CD4-positive, alpha-beta T cell (primary cell): Measurements from ENCODE around the gene INTS4. TPM values are rescaled to one million over a fixed set of nuclear protein-coding genes. Genes with fewer than 3 reads are reported as not detected.
"Not testable (repeated sequence)": the region's sequence is repeated elsewhere in the genome, so short reads cannot be mapped to it uniquely, and the experiment has no call there.

Experiments
- ATAC-seq: fragments of 200-7000 bp; cut with Tn5 transposase; one replicate; pipeline ENCODE4 v1.10.0; 2022; ENCODE audit warnings: mild to moderate bottlenecking; ENCODE audit not compliant: poor library complexity
- CTCF ChIA-PET: fragments of 350-600 bp; sonication (Branson Sonifier 250); formaldehyde crosslinking; loops from one replicate; lab custom pipeline; 2021; ENCODE audit warnings: antibody characterized with exemption, inconsistent platforms; lab: Charles Lee
- POLR2A ChIA-PET: fragments of 350-600 bp; sonication (Branson Sonifier 250); formaldehyde crosslinking; loops from one replicate; lab custom pipeline; 2021; ENCODE audit warnings: antibody characterized with exemption, inconsistent platforms; lab: Charles Lee
- DNase-seq, 14 experiments: peaks; one replicate each; pipeline ENCODE4 v3.0.0-alpha.2; 2013 to 2020; ENCODE audit warnings: mixed read lengths in 2 of 14
- H3K27ac ChIP-seq, 2 donors: one replicate each; pipeline versions ENCODE4 v1.5.1 to v1.7.0; 2013; ENCODE audit warnings: low read length in 2 of 2, low read depth in 1 of 2, mild to moderate bottlenecking in 1 of 2
- H3K27me3 ChIP-seq, 2 experiments: 1 replicate in 1 of 2; 2 replicates in 1 of 2; pipeline versions ENCODE4 v1.6.1 to v1.7.0; 2013; ENCODE audit warnings: low read length in 2 of 2, control low read depth in 1 of 2, mild to moderate bottlenecking in 1 of 2, moderate library complexity in 1 of 2; ENCODE audit not compliant: insufficient read depth in 2 of 2, control insufficient read depth in 1 of 2
- H3K36me3 ChIP-seq: one replicate; pipeline ENCODE4 v1.6.1; 2013; ENCODE audit warnings: low read length, control low read depth; ENCODE audit not compliant: insufficient read depth
- H3K4me1 ChIP-seq: one replicate; pipeline ENCODE4 v1.6.1; 2013; ENCODE audit warnings: low read length, control low read depth; ENCODE audit not compliant: insufficient read depth
- H3K4me3 ChIP-seq: one replicate; pipeline ENCODE4 v1.5.1; 2013; ENCODE audit warnings: mild to moderate bottlenecking, low read length, moderate library complexity
- H3K9me3 ChIP-seq, 2 experiments: 1 replicate in 1 of 2; 2 replicates in 1 of 2; pipeline versions ENCODE4 v1.6.1 to v1.7.0; 2013; ENCODE audit warnings: low read length in 2 of 2, mild to moderate bottlenecking in 2 of 2, control low read depth in 1 of 2, moderate library complexity in 1 of 2; ENCODE audit not compliant: control insufficient read depth in 1 of 2, insufficient read depth in 1 of 2
- H3K27ac Mint-ChIP-seq: one replicate; pipeline ENCODE4 v1.8.0; 2020; ENCODE audit warnings: mixed read lengths
- H3K27me3 Mint-ChIP-seq: one replicate; pipeline ENCODE4 v1.8.0; 2021; ENCODE audit warnings: mixed read lengths
- H3K36me3 Mint-ChIP-seq: one replicate; pipeline ENCODE4 v1.8.0; 2021; ENCODE audit warnings: low read depth, mixed read lengths
- H3K4me1 Mint-ChIP-seq: one replicate; pipeline ENCODE4 v1.8.0; 2021; ENCODE audit warnings: low read depth, mixed read lengths
- H3K4me3 Mint-ChIP-seq: one replicate; pipeline ENCODE4 v1.8.0; 2020; ENCODE audit warnings: mild to moderate bottlenecking, mixed read lengths
- H3K9me3 Mint-ChIP-seq: one replicate; pipeline ENCODE4 v1.8.0; 2020; ENCODE audit warnings: mixed read lengths
- CTCF ChIP-seq: fragments of 200-600 bp; IDR thresholded peaks from one replicate; pipeline ENCODE4 v1.8.0; 2022; ENCODE audit warnings: antibody characterized with exemption, mild to moderate bottlenecking
- intact Hi-C, 2 experiments: fragments of 100-400 bp; cut with DNase I in 1 of 2; cut with micrococcal nuclease in 1 of 2; formaldehyde crosslinking; loops; one replicate each; pipeline versions ENCODE4 v1.15.1 to v1.9.0; 2023 to 2025; cut with DNase I, micrococcal nuclease
- polyA plus RNA-seq, 2 donors: library from polyadenylated mRNA; unstranded; fragments of 120-200 nt; gene quantifications; one replicate each; pipeline ENCODE4 v1.2.1, GENCODE V29; 2013
- total RNA-seq, 174 experiments: library from RNA in 2 of 174; stranded (reverse) in 2 of 174; gene quantifications; one replicate each; pipeline ENCODE4 v1.2.3 and lab custom pipeline; 2021 to 2026

INTS4 gene
- total RNA-seq (10 to 100 TPM; 46.5 to 49.2 TPM), total RNA-seq (lab: John Stamatoyannopoulos, UW) (32.5 to 102 (median 60.4) reads per million in 172 experiments)
- polyA plus RNA-seq (2013, experiment 1 of 2): 41.1 TPM
- polyA plus RNA-seq (2013, experiment 2 of 2): 40.8 TPM

GRCh38 chr11:77994434-77995362 lies at the start of gene INTS4:
Gene INTS4, minus strand, starts transcription at chr11:77994668. Its CDS starts 25 bp downstream, at chr11:77994643.
- ChIA-PET CTCF (interaction anchor here (0.9 to 1.4 kb wide), 9 partner anchors 20 to 570 kb away, joined by 3 to 6 read pairs (median 4); partner anchors contain the start of genes ALG8, GAB2 and NDUFC2), POLR2A (interaction anchor here (0.5 to 2.7 kb wide), 19 partner anchors 10 to 1551 kb away, joined by 3 to 61 read pairs (median 4); partner anchors contain the start of genes AAMDC, ALG8, GAB2 and KCTD21)
- ATAC-seq: peak; percentile 96
- H3K4me1 ChIP-seq: peaks cover 22% of the 10 kb centered on the region
- no peaks in the 10 kb centered on the region for H3K9me3 ChIP-seq
- H3K9me3 Mint-ChIP-seq: no peaks in the 10 kb centered on the region
- peaks cover 15% of the 10 kb centered on the region for H3K36me3 ChIP-seq
- H3K27me3 ChIP-seq: no peaks in the 10 kb centered on the region
- intact Hi-C loops: loop anchor here (1.0 to 10.0 kb wide), 11 partner anchors 17 to 1610 kb away; partner anchors contain the start of genes AAMDC (in 2 of the 2), KCTD21 (in 2 of the 2), USP35 (in 2 of the 2) and ALG8 (in 1 of the 2)
- peak; percentile 95 to 100 (median 97) for DNase-seq
- TF ChIP-seq CTCF: no peak
- peak within 1 kb of the TSS; percentile 83 for H3K4me3 ChIP-seq
- no peaks in the 10 kb centered on the region for H3K27me3 Mint-ChIP-seq
- peak within 1 kb of the TSS; percentile 96 for H3K4me3 Mint-ChIP-seq
- peak within 1 kb of the TSS; percentile 77 to 85 for H3K27ac ChIP-seq
- peaks cover 39% of the 10 kb centered on the region for H3K4me1 Mint-ChIP-seq
- peak within 1 kb of the TSS; percentile 95 for H3K27ac Mint-ChIP-seq
- H3K36me3 Mint-ChIP-seq: peaks cover 20% of the 10 kb centered on the region

GRCh38 chr11:78041843-78042440 lies 47.5 kb upstream of the INTS4 start:
- Histone ChIP-seq H3K4me3 (no peak overlapping the region), H3K36me3 (no peaks in the 10 kb centered on the region), H3K4me1 (peaks cover 16% of the 10 kb centered on the region), H3K9me3 (no peaks in the 10 kb centered on the region), H3K27me3 (no peaks in the 10 kb centered on the region), H3K27ac (no peak overlapping the region)
- no peak overlapping the region for H3K27ac Mint-ChIP-seq
- ChIA-PET POLR2A (no interaction called here), CTCF (no interaction called here)
- intact Hi-C loops: no loop called here
- H3K27me3 Mint-ChIP-seq: no peaks in the 10 kb centered on the region
- DNase-seq: no peak
- H3K4me1 Mint-ChIP-seq: peaks cover 21% of the 10 kb centered on the region
- no peak for TF ChIP-seq CTCF
- no peaks in the 10 kb centered on the region for H3K9me3 Mint-ChIP-seq
- no peaks in the 10 kb centered on the region for H3K36me3 Mint-ChIP-seq
- ATAC-seq: no peak
- H3K4me3 Mint-ChIP-seq: no peak overlapping the region

- ATAC-seq, H3K9me3 Mint-ChIP-seq, H3K4me3 ChIP-seq, H3K9me3 ChIP-seq, H3K27ac ChIP-seq, H3K36me3 Mint-ChIP-seq, H3K27me3 Mint-ChIP-seq, DNase-seq, intact Hi-C loops, H3K36me3 ChIP-seq, H3K27me3 ChIP-seq, H3K4me3 Mint-ChIP-seq, POLR2A ChIA-PET, H3K27ac Mint-ChIP-seq, CTCF ChIA-PET: not testable (repeated sequence)
- peaks cover 15% of the 10 kb centered on the region for H3K4me1 ChIP-seq
- peaks cover 21% of the 10 kb centered on the region for H3K4me1 Mint-ChIP-seq
These were observed 46.9 kb upstream of the INTS4 start for GRCh38 chr11:78041380-78041719.
